ENCODE results near the gene DOCK3.

DOCK3 gene

DNA sequence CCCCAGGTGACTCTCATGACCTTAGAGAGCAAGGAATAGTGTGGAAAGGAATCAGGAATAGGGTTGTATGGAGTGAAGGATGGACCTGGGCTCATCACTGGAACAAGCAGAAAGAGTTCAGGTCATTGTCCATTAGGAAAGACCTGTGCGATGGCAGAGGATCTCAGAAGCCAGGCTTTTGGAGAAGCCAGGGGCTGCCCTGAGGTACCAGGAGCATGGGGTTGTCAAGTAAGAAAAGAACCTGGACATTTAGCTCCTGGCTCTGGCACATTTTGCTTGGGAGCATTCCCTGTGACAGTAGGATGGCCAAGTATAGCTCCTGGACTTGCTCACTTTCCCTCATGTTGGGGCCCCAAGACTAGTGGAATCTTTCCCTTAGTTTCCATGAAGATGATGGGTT, 657.4 kb downstream of the DOCK3 start:
- peaks cover 1% of the 10 kb centered on the region; the same call in 1 of the 2 replicates for H3K4me1 ChIP-seq (ENCODE audit: control insufficient read depth, insufficient read depth, low read length)
- WGBS (ENCODE audit: insufficient coverage, insufficient read length), result no CpG with 5 or more reads among the region's 1 CpG
- H3K9me3 ChIP-seq (ENCODE audit: control insufficient read depth, insufficient read depth, low read length), result no peaks in the 10 kb centered on the region
- no peaks in the 10 kb centered on the region for H3K36me3 ChIP-seq (ENCODE audit: control insufficient read depth, insufficient read depth, low read length)
- H3K27ac ChIP-seq (ENCODE audit: low read length), result no peak overlapping the region
- no peak for DNase-seq (ENCODE audit: low read depth, low spot score)
- H3K4me3 ChIP-seq (ENCODE audit: low read length), result no peak overlapping the region
- H3K27me3 ChIP-seq (ENCODE audit: control insufficient read depth, insufficient read depth, low read length), result no peaks in the 10 kb centered on the region

DNA sequence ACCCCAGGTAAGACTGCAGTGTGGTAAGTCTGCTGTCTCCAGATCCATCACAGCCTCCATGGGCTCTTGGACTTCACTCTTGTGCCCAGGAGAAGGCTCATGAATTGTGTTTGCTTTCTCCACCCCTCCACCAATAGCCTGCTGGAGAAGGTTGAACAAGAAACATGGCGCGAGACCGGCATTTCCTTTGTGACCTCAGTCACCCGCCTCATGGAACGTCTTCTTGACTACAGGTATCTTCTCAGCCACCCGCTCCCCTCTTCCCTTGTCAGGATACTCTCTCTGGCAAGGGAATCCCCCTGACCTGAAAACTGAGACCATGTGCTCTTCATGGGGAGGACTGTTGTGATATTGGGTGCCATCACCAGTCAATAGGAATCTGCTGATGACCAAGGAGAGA, 658.3 kb downstream of the DOCK3 start:
- Histone ChIP-seq H3K27me3 (ENCODE audit: control insufficient read depth, insufficient read depth, low read length) (no peaks in the 10 kb centered on the region), H3K27ac (ENCODE audit: low read length) (no peak overlapping the region), H3K4me3 (ENCODE audit: low read length) (no peak overlapping the region), H3K4me1 (ENCODE audit: control insufficient read depth, insufficient read depth, low read length) (peaks cover 1% of the 10 kb centered on the region; the same call in 1 of the 2 replicates), H3K36me3 (ENCODE audit: control insufficient read depth, insufficient read depth, low read length) (no peaks in the 10 kb centered on the region), H3K9me3 (ENCODE audit: control insufficient read depth, insufficient read depth, low read length) (no peaks in the 10 kb centered on the region)
- DNase-seq (ENCODE audit: low read depth, low spot score), result no peak
- WGBS (ENCODE audit: insufficient coverage, insufficient read length), result no CpG with 5 or more reads among the region's 6 CpGs

DNA sequence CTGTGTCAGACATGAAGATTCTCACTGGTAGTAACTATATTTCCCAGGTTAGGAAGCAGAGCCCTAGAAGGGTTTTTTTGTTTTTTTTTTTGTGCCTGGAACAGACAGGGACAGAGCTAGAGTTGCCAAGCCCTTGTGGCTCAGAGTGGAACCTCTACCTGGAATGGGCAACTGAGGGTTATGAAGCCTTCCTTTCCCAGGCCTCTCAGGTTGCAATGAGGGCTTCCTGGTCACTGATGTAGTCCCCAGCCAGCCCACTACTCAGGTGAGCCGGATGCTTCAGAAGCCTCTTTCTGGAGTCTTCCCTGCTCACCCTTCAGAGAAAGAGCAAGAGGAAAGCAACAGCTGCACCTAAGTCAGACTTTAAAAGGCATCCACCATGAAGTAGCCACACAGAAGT, 661.5 kb downstream of the DOCK3 start:
- WGBS (ENCODE audit: insufficient coverage, insufficient read length), result no CpG with 5 or more reads among the region's 1 CpG
- peaks cover 1% of the 10 kb centered on the region; the same call in 1 of the 2 replicates for H3K4me1 ChIP-seq (ENCODE audit: control insufficient read depth, insufficient read depth, low read length)
- no peaks in the 10 kb centered on the region for H3K27me3 ChIP-seq (ENCODE audit: control insufficient read depth, insufficient read depth, low read length)
- no peak overlapping the region for H3K27ac ChIP-seq (ENCODE audit: low read length)
- no peaks in the 10 kb centered on the region for H3K9me3 ChIP-seq (ENCODE audit: control insufficient read depth, insufficient read depth, low read length)
- no peak overlapping the region for H3K4me3 ChIP-seq (ENCODE audit: low read length)
- no peak for DNase-seq (ENCODE audit: low read depth, low spot score)
- no peaks in the 10 kb centered on the region for H3K36me3 ChIP-seq (ENCODE audit: control insufficient read depth, insufficient read depth, low read length)

DNA sequence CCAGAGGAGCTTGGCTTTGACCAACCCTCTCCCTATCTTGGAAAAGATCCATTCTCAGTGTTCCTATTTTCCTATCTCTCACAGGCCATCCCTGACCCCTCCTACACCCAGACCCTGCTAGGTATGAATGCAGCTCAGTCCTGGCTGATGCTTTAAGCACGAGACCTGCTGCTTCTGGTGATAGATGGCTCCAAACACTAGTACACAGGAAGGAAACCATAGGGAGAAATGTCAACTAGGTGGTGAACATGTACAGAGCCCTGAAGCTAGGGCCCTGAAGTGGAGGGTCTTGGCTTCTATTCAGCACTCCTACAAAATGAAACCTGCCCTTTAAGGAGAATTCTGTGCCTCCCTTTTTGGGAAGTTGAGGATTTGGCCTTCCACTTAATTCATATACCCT, 662.9 kb downstream of the DOCK3 start:
- no peak for DNase-seq (ENCODE audit: low read depth, low spot score)
- Histone ChIP-seq H3K27me3 (ENCODE audit: control insufficient read depth, insufficient read depth, low read length) (no peaks in the 10 kb centered on the region), H3K4me1 (ENCODE audit: control insufficient read depth, insufficient read depth, low read length) (peaks cover 1% of the 10 kb centered on the region; the same call in 1 of the 2 replicates), H3K4me3 (ENCODE audit: low read length) (no peak overlapping the region), H3K9me3 (ENCODE audit: control insufficient read depth, insufficient read depth, low read length) (no peaks in the 10 kb centered on the region), H3K27ac (ENCODE audit: low read length) (no peak overlapping the region), H3K36me3 (ENCODE audit: control insufficient read depth, insufficient read depth, low read length) (no peaks in the 10 kb centered on the region)
- WGBS (ENCODE audit: insufficient coverage, insufficient read length), result no CpG with 5 or more reads among the region's 1 CpG

DNA sequence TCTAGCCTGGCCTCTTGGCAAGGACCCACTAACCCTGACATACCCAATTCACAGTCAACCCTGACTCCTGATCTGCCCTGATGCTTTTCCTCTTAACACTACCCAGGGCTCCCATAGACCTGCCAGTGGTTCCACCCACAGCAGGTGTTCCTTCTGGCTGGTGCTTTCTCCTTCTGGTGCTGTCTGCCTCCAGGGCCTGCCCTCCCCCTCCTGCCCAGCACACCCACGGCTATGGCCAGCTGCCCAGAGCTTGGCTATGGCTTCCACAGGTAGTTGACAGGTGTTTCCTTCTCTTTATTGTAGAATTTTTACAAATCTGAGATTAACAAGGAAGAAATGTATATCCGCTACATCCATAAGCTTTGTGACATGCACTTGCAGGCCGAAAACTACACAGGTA, 663.9 kb downstream of the DOCK3 start:
- H3K27me3 ChIP-seq (ENCODE audit: control insufficient read depth, insufficient read depth, low read length), result no peaks in the 10 kb centered on the region
- no CpG with 5 or more reads among the region's 3 CpGs for WGBS (ENCODE audit: insufficient coverage, insufficient read length)
- H3K27ac ChIP-seq (ENCODE audit: low read length), result no peak overlapping the region
- H3K4me3 ChIP-seq (ENCODE audit: low read length), result no peak overlapping the region
- H3K36me3 ChIP-seq (ENCODE audit: control insufficient read depth, insufficient read depth, low read length), result no peaks in the 10 kb centered on the region
- peaks cover 1% of the 10 kb centered on the region; the same call in 1 of the 2 replicates for H3K4me1 ChIP-seq (ENCODE audit: control insufficient read depth, insufficient read depth, low read length)
- DNase-seq (ENCODE audit: low read depth, low spot score), result no peak
- H3K9me3 ChIP-seq (ENCODE audit: control insufficient read depth, insufficient read depth, low read length), result no peaks in the 10 kb centered on the region

DNA sequence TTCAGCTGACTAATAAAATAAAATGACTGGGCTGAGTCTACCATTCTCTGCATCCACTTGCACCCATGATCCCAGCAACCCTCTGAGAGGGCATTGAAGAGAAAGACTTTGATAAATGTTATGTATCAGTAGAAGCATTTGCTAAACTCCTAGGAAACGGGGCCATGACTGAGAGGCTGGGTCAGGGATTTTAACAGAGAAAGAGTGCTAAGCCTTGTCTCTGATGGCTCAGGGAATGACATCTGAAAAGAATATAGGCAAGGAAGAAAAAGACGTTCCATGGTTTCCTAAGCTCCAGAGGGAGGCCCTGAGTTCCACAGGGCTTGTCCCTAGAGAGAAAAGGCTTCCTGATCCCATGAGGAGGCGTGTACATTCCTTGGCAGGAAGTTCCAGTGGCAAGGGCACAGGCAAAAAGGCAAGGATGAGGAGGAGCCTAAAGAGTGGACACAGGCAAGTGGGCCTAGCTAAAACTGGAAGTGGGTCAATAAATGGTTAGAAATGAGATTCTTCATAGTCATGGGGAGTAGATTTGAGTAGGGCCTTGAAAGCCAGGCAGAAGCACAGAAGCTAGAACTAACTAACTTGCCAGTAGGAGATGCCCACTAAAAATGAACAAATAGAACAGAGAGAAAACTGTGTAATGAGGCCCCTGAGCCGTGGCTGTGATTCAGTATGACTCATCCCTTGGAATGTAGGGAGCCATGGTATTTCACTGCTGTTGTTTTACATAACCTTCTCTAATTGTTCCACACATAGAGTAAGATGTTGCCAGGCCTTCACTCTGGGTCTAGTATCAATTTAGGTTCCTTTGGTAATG, 665.5 kb downstream of the DOCK3 start:
- no peaks in the 10 kb centered on the region for H3K36me3 ChIP-seq (ENCODE audit: control insufficient read depth, insufficient read depth, low read length)
- no peak overlapping the region for H3K4me3 ChIP-seq (ENCODE audit: low read length)
- WGBS (ENCODE audit: insufficient coverage, insufficient read length), result no CpG with 5 or more reads among the region's 4 CpGs
- H3K9me3 ChIP-seq (ENCODE audit: control insufficient read depth, insufficient read depth, low read length), result no peaks in the 10 kb centered on the region
- H3K4me1 ChIP-seq (ENCODE audit: control insufficient read depth, insufficient read depth, low read length), result no peaks in the 10 kb centered on the region
- H3K27me3 ChIP-seq (ENCODE audit: control insufficient read depth, insufficient read depth, low read length), result no peaks in the 10 kb centered on the region
- no peak overlapping the region for H3K27ac ChIP-seq (ENCODE audit: low read length)
- DNase-seq (ENCODE audit: low read depth, low spot score), result no peak

DNA sequence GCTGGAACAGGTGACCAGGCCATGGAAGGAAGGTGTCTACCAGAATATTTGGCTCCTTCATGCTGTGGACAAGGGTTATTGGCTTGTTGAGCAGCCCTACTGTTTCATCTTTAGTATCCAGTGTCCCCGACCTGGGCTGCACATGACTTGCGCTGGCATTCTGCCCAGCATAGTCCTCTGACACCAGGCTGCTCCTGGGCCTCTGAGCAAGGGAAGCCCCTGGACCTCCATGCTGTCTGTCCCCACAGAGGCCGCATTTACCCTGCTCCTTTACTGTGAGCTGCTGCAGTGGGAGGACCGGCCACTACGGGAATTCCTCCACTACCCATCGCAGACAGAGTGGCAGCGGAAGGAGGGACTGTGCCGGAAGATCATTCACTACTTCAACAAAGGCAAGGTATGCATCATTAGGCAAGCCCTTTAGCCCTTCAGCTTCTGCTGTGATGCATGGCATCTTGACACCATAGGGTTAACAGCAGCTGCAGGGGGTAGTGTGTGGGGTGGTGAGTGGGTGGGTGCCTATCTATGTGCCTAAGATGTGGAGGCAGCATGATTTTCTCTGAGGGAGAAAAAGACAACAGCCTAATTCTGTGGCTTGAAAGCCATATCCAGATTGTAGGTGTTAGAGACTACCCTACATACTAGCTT, 666.4 kb downstream of the DOCK3 start:
- H3K4me1 ChIP-seq (ENCODE audit: control insufficient read depth, insufficient read depth, low read length), result no peaks in the 10 kb centered on the region
- no peaks in the 10 kb centered on the region for H3K27me3 ChIP-seq (ENCODE audit: control insufficient read depth, insufficient read depth, low read length)
- H3K36me3 ChIP-seq (ENCODE audit: control insufficient read depth, insufficient read depth, low read length), result no peaks in the 10 kb centered on the region
- no peak for DNase-seq (ENCODE audit: low read depth, low spot score)
- WGBS (ENCODE audit: insufficient coverage, insufficient read length), result no CpG with 5 or more reads among the region's 8 CpGs
- no peak overlapping the region for H3K4me3 ChIP-seq (ENCODE audit: low read length)
- no peak overlapping the region for H3K27ac ChIP-seq (ENCODE audit: low read length)
- no peaks in the 10 kb centered on the region for H3K9me3 ChIP-seq (ENCODE audit: control insufficient read depth, insufficient read depth, low read length)

DNA sequence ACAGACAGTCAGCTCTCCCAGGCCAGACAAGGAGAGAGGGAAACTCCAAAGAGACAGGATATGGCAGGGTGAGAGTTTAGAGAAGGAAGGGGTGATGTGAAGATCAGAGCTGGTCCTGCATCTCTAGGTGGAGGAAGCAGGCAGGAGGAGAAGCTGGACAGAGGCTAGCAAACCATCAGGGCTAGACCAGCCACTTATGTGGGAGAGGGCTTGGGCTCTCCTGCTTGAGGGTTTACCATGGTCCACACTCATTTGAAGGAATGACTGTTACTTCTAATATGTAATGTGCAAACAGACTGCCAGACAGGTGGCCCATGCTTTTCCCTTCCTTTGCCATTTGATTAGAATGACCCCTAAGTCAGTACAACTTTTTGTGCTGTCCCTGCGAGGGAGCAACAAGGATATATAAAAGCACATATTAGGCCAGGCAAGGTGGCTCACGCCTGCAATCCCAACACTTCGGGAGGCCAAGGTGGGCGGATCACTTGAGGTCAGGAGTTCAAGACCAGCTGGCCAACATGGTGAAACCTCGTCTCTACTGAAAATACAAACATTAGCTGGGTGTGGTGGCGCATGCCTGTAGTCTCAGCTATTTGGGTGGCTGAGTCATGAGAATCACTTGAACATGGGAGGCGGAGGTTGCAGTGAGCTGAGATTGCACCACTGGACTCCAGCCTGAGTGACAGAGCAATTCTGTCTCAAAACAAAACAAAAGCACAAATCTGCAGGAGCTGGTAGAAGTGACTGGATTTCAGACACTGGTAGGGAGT, 669.4 kb downstream of the DOCK3 start:
- WGBS (ENCODE audit: insufficient coverage, insufficient read length), result no CpG with 5 or more reads among the region's 7 CpGs
- no peak overlapping the region for H3K27ac ChIP-seq (ENCODE audit: low read length)
- H3K4me1 ChIP-seq (ENCODE audit: control insufficient read depth, insufficient read depth, low read length), result no peaks in the 10 kb centered on the region
- DNase-seq (ENCODE audit: low read depth, low spot score), result no peak
- H3K4me3 ChIP-seq (ENCODE audit: low read length), result no peak overlapping the region
- H3K36me3 ChIP-seq (ENCODE audit: control insufficient read depth, insufficient read depth, low read length), result no peaks in the 10 kb centered on the region
- no peaks in the 10 kb centered on the region for H3K27me3 ChIP-seq (ENCODE audit: control insufficient read depth, insufficient read depth, low read length)
- no peaks in the 10 kb centered on the region for H3K9me3 ChIP-seq (ENCODE audit: control insufficient read depth, insufficient read depth, low read length)

DNA sequence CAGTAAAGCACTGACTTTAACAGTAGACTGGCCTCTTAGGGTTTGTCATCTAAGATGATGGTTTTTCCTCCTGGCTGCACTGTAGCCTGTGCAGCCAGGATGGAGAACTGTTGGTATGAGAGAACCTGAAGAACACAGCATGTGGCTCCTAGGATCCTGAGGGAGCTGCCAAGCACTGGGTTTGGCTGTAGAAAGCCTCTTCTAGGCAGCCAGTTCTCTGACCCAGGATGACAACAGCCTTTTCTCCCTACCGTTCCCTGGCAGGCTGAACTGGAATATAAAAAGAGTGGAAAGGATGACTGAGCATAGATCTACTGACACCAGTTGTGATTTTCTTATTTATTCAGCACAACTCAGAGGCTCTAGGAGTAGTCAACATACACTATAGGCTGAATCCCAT, 676.0 kb downstream of the DOCK3 start:
- no CpG with 5 or more reads among the region's 1 CpG for WGBS (ENCODE audit: insufficient coverage, insufficient read length)
- Histone ChIP-seq H3K9me3 (ENCODE audit: control insufficient read depth, insufficient read depth, low read length) (no peaks in the 10 kb centered on the region), H3K27me3 (ENCODE audit: control insufficient read depth, insufficient read depth, low read length) (no peaks in the 10 kb centered on the region), H3K4me3 (ENCODE audit: low read length) (no peak overlapping the region), H3K4me1 (ENCODE audit: control insufficient read depth, insufficient read depth, low read length) (no peaks in the 10 kb centered on the region), H3K27ac (ENCODE audit: low read length) (no peak overlapping the region), H3K36me3 (ENCODE audit: control insufficient read depth, insufficient read depth, low read length) (no peaks in the 10 kb centered on the region)
- DNase-seq (ENCODE audit: low read depth, low spot score), result no peak

DNA sequence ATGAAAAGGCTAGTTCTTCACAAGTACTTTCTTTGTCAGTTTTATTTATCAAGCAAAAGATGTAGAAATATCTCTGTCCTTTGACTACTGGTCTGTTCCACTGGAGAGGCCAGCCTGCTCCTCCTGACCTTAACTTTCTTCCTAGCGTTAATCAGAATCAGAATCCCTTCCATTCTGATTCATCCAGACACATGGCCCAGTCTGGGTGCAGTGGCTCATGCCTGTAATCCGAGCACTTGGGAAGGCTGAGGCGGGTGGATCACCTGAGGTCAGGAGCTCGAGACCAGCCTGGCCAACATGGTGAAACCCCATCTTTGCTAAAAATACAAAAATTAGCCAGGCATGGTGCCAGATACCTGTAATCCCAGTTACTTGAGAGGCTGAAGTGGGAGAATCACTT, 678.4 kb downstream of the DOCK3 start:
- Histone ChIP-seq H3K27me3 (ENCODE audit: control insufficient read depth, insufficient read depth, low read length) (no peaks in the 10 kb centered on the region), H3K9me3 (ENCODE audit: control insufficient read depth, insufficient read depth, low read length) (no peaks in the 10 kb centered on the region), H3K4me1 (ENCODE audit: control insufficient read depth, insufficient read depth, low read length) (no peaks in the 10 kb centered on the region), H3K4me3 (ENCODE audit: low read length) (no peak overlapping the region), H3K36me3 (ENCODE audit: control insufficient read depth, insufficient read depth, low read length) (peaks cover 3% of the 10 kb centered on the region; the same call in 1 of the 2 replicates), H3K27ac (ENCODE audit: low read length) (no peak overlapping the region)
- WGBS (ENCODE audit: insufficient coverage, insufficient read length), result no CpG with 5 or more reads among the region's 4 CpGs
- DNase-seq (ENCODE audit: low read depth, low spot score), result no peak

All from iPS DF 6.9 (cell line).